ENCODE results near the gene ATG3.
"Not testable (repeated sequence)": the region's sequence is repeated elsewhere in the genome, so short reads cannot be mapped to it uniquely, and the experiment has no call there.

The ATG3 gene

DNA sequence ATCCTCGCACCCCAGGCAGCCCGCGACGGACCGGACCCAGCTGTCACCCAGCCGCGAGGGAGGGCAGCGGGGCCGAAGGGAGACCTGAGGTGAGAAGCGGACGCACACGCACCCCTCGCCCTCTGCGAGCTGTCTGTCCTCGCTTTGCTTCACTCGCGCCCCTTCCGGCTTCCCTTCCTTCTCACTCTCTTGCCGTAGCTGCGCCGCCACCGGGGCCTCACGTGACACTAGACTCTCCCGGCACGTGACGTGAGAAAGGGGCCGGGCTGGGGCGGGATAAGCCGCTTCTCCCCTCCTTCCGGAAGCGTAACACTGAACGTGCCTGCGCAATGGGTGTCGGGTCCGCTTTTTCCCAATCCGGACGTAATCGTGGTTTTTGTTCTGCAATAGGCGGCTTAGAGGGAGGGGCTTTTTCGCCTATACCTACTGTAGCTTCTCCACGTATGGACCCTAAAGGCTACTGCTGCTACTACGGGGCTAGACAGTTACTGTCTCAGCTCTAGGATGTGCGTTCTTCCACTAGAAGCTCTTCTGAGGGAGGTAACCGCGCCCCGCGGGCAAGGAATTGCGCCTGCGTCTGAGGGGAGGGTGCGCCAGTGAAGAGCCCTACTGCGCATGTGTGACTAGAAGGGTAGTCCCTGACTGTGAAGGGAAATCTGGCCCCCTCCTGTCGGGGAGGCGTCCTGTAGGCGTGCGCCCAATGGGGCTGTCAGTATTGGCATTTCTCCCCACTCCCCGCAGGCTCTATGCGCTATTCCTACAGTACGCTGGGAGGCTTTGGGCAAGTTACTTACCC is at the start of gene ATG3, which contains the start of gene SLC35A5:
Gene ATG3, minus strand, starts transcription at position 229 of the 796 bp plus-strand sequence. CDS start 434 bp downstream, outside the sequence.
Gene SLC35A5, plus strand, starts transcription at position 312 of the 796 bp plus-strand sequence. CDS start 1,359 bp downstream, outside the sequence.
- peak; percentile 98 for DNase-seq (ENCODE audit: low read depth)

DNA sequence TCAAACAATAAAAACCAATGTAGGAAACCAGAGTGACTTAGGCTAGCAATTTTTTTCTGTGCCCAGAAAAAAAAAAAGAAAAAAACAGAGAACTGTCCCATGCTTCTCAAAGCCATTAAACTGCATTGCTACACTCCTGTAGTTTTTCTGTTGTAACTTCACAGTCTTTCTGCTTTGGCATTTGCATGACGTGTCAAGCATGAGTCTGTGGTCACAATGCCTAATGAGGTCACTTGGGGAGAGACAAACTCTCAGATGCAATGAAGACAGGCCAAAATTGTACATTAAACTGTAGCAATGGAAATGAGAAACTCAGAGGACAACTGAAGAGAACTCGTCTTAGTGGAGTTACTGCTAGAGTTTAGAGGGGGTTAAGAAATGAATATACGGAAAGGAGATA is 48.4 kb upstream of the ATG3 start:
- DNase-seq (ENCODE audit: low read depth), result no peak

DNA sequence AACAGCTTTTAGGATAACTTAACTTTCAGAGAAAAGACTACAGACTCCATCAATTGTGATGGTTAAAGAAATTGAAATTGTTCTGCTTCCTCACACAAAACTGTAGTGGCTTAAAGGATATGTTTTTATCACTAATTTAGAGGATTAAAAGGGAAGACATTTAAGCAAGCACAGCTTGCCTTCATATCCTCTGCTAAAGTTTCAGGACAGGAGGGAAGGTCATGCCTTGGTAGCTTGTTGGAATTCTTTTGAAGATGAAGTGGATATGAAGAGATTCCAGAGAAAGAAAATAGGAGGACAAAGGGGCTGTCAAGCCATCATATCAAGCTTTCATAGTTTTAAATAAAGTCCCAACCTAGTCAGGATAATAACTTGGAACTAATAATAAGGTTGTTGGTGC is 46.1 kb upstream of the ATG3 start:
- no peak for DNase-seq (ENCODE audit: low read depth)

DNA sequence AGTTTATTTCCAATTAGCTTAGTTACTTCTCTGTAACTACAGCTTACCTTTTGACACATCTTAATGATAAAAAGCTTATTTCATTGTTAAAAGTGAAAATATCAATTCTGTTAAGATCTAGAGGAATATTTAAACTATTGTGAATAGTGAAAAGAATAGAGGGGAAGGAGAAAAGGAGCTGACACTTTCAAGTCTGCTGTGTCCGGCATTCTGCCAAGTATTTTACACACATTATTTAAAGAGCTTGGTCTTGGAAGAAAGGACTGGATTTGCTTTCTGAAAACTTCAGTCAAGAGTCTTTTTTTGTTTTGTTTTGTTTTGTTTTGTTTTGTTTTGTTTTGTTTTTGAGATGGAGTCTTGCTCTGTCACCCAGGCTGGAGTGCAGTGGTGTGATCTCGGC is 44.3 kb upstream of the ATG3 start:
- no peak for DNase-seq (ENCODE audit: low read depth)

DNA sequence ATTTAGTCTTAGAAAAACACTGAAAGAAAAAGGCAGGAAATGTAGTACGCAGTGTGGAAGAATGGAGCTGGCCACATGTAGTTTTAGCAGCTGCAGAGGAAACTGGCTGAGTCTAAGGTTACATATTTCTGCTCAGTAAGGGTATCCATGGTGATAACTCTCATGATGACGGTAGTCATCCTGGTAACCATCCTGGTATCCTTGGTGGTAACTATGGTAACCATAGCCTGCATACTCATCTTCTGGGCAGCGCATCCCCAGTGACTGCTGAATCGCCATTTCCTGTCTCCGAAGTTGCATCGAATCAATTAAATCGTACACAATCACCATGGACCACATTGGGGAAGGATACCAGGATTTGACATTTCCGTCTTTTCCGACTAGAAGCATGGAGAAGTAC is 43.5 kb upstream of the ATG3 start:
- no peak for DNase-seq (ENCODE audit: low read depth)

DNA sequence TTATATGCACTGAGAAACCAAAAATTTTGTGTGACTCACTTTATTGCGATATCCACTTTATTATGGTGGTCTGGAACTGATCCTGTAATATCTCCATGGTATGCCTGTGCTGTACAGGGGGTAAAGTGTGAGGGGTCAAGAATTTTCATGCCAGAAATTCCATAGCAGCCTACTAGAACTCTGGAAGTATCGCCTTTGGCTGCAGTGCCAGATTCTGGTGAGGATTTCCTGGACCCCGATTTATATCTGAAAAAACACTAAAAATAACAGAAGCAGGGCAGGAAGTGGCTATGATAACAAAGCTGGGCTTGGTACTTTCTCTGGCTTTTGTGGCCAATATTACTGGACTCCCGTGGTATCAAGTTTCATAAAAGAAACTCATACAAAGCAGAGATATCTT is 42.8 kb upstream of the ATG3 start:
- no peak for DNase-seq (ENCODE audit: low read depth)

DNA sequence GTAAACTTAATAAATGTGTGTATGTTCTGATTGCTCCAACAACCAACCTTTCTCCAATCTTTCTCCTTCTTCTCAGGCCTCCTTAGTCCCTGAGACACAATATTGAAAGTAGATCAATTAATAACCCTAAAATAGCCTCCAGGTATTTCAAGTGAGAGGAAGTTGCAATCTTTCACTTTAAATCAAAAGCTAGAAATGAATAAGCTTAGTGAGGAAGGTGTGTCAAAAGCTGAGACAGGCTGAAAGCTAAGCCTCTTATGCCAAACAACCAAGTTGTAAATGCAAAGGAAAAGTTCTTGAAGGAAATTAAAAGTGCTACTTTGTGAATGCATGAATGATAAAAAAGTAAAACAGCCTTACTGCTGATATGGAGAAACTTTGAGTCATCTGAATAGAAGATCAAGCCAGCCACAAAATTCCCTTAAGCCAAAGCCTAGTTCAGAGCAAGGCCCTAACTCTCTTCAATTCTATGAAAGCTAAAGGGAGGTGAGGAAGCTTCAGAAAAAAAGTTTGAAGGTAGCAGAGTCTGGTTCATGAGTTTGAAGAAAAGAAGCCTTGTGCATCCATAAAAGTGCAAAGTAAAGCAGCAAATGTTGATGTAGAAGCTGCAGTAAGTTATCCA is 40.6 kb upstream of the ATG3 start:
- DNase-seq (ENCODE audit: low read depth), result no peak

DNA sequence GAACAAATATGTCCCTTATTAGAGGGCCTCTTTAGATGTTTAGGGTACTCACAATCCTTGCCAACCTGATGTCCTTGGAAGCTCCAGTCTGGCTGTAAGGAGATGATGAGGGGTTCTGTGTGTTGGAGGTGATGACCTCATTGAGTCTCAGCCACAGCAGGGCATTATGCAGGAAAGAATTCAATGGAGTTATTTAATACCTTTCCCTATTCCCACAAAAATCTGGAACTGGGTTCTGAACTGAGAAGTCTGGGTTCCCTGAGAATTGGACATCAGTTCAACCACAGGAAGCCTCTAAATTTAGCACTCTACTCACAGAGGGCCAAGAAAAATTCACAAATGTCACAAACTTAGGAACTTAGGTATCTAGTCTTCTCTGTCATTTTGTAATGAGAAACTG is 37.0 kb upstream of the ATG3 start:
- no peak for DNase-seq (ENCODE audit: low read depth)

DNA sequence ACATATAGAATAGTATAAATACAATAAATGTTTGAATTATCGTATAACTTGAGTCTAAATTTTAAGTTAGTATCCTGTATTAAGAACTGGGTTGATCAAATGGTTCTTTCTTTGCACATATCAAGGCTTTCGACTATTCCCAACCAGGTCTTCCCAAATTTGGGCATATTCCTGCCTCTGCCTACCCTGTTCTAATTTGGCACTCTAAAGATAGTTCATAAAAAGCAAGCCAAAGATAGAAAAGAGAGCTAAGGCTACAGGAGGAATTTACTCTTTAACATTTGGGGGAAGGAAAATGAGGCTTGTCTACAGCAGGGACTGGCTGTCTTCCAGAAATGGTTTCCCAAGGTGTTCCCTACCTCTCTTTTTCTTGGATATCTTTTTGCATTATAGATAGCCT is 36.2 kb upstream of the ATG3 start:
- no peak for DNase-seq (ENCODE audit: low read depth)

DNA sequence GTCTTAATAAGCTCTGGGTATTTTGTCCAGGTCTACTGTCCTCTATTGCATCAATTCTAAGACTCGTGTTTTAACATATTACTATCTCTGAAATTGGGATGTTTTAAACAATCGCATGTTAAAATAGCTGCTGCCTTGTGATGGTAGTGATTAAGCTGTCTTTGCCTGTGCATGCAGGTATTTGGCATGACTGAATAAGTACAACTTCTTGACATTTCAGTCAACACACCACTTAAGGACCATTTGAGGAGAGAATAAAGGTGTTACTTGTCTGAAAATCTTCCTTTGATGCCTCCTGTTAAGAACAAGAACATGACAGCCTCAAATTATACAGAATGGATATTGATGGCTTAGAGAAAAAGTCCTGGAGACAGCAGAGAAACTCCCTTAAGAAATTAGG is 33.1 kb upstream of the ATG3 start:
- DNase-seq (ENCODE audit: low read depth), result no peak

DNA sequence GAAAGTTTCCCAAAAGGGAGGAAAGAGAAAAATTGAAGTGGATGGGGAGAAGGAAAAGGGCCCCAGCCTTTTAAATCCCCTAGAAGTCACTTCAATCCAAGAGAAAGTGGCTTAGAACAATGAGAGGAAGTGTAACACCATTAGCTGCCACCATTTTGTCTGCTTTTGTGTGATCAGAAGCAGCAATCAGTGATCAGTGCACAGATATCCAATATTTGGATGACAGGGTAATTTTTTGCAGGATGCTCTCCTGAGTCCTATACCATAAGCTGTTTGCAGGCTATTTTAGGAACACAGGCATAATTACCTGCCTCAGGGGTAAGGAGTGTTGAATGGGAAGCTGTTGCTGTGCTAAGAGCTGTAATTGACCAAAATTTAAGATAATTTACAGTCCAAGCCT is 31.5 kb upstream of the ATG3 start:
- no peak for DNase-seq (ENCODE audit: low read depth)

DNA sequence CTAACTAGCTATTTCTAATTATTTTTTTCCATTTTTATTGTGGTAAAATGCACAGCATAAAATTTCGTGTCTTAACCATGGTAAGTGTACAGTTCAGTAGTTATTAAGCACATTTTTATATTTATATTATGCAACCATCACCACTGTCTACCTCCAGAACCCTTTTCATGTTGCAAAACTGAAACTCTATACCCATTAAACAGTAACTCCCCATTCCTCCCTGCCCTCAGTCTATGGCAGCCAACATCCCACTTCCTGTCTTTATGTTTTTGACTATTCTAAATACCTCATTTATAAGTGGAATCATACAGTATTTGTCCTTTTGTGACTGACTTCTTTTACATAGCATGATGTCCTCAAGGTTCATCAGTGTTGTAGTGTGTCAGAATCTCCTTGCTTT is 25.6 kb upstream of the ATG3 start:
- no peak for DNase-seq (ENCODE audit: low read depth)

DNA sequence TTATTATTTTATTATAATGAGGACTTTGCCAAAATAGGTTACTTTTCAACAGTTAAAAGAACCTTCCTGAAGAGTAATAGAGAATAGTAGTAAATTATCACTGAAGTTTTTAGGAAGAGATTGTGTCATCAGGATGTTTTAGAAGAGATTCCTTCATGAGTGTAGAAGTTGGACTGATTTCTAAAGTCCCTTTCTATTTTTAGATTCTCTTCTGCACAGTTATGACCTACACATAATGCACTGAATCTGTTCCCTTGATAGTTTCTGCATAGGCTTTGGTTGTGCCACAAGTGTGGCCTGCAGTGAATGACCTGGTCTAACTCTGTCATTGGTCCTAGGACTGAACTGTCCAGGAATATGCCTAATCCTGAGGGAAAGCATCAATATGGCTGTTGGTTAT is 24.0 kb upstream of the ATG3 start:
- no peak for DNase-seq (ENCODE audit: low read depth)

DNA sequence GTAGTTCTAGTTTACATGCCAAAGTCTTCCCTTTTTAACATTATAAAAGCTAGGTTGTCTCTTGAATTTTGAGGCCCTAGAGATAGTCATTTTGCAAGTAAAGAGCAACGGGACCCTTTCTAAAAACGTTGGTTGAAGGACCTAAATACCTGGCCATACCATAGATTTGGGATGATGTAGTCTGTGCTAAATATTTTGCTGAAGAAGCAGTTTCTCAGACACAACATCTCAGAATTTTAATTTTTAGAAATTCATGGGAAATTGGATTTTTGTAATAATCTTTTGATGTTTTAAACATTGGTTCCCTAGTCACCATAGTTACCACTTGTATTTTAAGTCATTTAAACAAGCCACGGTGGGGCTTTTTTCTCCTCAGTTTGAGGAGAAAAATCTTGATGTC is 21.3 kb upstream of the ATG3 start:
- no peak for DNase-seq (ENCODE audit: low read depth)

DNA sequence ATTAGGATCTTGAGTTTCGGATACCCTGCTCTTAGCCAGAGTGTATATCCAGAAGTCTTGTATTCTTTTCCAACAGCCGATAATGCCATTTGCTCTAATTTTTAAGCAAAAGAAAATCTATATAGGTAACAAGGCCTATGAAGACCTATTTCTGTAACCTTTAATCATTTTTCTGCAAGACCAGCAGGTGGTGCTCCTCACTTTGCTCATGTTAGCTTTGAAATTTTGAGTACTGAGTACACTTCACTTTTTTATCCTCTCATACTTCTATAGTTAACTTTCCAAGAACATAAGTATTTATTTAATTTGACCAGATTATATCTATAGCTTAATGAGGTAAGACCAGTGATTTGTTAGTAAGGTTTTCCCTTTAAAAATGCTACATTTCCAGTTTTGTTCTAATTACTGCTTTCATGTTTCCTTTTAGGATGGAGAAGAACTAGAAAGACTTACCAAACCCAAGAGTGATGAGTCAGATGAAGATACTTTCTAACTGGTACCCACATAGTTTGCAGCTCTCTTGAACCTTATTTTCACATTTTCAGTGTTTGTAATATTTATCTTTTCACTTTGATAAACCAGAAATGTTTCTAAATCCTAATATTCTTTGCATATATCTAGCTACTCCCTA is 20.6 kb upstream of the ATG3 start:
- peak; percentile 7 for DNase-seq (ENCODE audit: low read depth)

DNA sequence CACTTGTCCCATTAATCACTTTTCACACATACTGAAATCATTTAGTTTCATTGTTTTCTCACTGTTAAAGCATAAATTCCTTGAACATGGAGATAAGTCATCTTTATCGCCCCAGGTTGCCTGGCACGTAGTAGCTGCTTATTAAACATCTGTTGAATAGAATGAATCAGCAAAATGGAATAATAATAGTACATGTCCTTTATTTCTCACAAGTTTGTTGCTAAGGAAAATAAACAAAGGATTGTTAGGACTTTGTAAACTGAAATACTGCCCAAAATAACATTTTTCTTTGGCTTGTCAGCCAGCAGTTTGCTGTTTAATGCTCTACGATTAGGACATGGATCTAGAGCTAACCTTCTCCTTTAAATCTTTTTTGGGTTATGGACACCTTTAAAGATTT is 17.9 kb upstream of the ATG3 start:
- DNase-seq (ENCODE audit: low read depth), result no peak

DNA sequence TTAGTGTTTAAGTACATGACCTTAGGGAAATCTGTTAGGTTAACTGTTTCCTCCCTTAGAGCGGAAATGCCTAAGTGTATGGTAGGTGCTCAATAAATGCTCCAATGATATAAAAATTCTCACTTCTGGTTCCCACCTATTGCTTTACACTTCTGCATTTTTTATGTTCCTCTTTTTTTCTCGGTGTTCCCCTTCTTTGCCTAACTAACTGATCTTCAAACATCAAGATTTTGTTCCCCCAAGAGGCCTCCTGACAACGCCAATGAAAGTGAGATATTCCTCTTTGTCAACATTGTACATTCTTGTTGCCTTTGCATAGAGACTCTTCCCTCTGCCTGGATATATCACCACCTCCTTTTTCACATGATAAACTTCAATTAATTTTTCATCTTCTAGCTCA is 17.5 kb upstream of the ATG3 start:
- no peak for DNase-seq (ENCODE audit: low read depth)

DNA sequence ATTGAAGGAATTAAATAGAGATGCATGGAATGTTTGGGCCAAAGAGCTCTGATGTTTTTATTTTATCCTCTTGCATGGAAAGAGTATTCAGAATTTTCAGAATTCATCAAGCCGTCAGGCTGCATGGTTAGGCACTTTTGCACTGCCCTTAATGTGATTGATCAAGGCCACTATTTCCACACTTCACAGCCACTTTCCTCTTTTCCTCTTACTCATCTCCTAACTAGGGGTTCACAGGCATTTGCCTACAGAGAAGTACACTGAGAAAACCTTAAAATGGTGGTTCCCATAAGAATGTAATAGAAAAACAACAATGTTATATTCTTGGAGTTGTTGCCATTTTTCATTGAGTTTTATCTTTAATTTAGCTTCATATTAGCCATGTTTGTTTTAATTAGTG is 10.9 kb upstream of the ATG3 start:
- DNase-seq (ENCODE audit: low read depth), result no peak

DNA sequence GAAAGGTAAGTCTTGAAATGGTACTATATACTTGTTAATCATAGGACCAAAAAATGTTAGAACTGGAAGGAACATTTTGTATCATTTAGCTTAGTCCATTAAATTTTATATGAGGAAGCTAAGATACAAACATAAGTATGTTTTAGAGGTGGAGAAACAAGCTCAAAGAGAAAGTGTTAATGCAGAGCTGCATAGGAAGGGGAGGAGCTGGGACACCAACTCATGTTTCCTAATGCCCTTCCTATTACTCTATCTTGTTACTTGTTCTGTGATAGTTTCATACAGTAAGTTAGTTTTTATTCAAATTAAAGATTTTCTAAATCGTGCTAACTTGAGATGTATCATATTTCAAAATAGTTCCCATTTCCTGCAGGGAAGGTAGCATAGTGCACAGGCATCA is 7.5 kb upstream of the ATG3 start:
- no peak for DNase-seq (ENCODE audit: low read depth)

DNA sequence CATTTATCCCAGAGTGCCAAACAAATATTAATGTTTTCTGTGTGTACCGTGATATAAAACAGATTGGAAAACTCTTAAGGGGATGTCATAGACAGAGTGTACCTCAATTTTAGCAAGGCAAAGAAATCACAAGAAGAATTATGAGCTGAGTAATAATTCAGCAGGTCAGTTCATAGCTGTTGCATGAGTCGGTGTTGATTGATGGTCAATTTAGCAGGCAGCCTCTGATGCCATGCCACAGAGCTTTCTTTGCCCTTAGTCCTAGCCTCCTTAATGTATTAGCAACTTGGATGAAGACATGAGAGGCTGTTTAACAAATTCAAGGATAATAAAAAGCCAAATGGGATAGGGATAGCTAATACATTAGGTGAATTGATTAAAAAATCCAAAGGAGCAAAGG is 6.9 kb upstream of the ATG3 start:
- DNase-seq (ENCODE audit: low read depth), result no peak

DNA sequence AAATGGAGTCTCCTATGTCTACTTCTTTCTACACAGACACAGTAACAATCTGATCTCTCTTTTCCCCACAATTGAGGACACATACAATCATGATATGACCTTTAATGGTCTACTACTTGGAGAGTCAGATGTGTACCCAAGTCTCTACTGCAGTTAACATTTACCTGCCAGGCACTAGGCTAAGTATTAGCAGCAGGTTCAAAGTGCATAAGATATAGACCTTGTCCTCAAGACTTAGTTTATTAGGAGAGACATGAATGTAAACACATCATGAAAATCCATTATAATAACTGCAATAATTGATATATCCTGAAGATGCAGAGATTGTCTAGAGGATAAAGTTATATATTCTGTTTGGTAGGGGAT is 3.2 kb upstream of the ATG3 start:
- DNase-seq (ENCODE audit: low read depth), result no peak

DNA sequence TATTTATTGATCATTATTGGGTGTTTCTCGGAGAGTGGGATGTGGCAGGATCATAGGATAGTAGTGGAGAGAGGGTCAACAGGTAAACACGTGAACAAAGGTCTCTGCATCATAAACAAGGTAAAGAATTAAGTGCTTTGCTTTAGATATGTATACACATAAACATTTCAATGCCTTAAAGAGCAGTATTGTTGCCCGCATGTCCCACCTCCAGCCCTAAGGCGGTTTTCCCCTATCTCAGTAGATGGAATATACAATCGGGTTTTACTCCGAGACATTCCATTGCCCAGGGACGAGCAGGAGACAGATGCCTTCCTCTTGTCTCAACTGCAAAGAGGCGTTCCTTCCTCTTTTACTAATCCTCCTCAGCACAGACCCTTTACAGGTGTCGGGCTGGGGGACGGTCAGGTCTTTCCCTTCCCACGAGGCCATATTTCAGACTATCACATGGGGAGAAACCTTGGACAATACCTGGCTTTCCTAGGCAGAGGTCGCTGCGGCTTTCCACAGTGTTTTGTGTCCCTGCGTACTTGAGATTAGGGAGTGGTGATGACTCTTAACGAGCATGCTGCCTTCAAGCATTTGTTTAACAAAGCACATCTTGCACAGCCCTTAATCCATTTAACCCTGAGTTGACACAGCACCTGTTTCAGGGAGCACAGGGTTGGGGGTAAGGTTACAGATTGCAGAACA is 2.6 kb upstream of the ATG3 start:
- DNase-seq (ENCODE audit: low read depth), result not testable (repeated sequence)

DNA sequence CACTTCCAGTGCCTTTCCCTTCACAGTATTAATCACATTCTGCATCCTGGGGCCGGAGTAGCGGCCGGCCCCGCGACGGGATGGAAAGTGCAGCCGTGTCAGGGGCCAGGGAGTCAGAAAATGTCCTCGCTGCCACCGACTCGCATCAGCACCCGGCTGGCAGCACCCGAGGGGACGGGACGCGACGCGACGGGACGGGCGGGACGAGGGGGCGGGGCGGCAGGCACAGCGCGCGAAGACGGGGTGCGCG is 353 bp downstream of the ATG3 start:
- peak; percentile 73 for DNase-seq (ENCODE audit: low read depth)
